Osteoblast (primary cell): ENCODE data around the gene CACNA1D. TPM values are rescaled to one million over a fixed set of nuclear protein-coding genes. Genes with fewer than 3 reads are reported as not detected.

Experiments
- DNase-seq: peaks from one replicate; pipeline ENCODE4 v3.0.0; 2011; ENCODE audit warnings: low spot score, mixed read lengths; ENCODE audit not compliant: insufficient read length; ENCODE audit errors: missing footprints
- H2AFZ ChIP-seq: 2 replicates; pipeline ENCODE4 v1.6.0; 2011; ENCODE audit warnings: mild to moderate bottlenecking, low read length
- H3K27ac ChIP-seq: 2 replicates; pipeline ENCODE4 v1.5.1; 2011; ENCODE audit warnings: mild to moderate bottlenecking, low read depth, low read length, moderate library complexity
- H3K27me3 ChIP-seq: 2 replicates; pipeline ENCODE4 v1.6.0; 2012; ENCODE audit warnings: mild to moderate bottlenecking, control low read depth, inconsistent platforms, low read length, moderate library complexity; ENCODE audit not compliant: insufficient read depth
- H3K36me3 ChIP-seq: 2 replicates; pipeline ENCODE4 v1.5.1; 2011; ENCODE audit warnings: mild to moderate bottlenecking, low read length, control low read depth, moderate library complexity; ENCODE audit not compliant: insufficient read depth
- H3K4me1 ChIP-seq: 2 replicates; pipeline ENCODE4 v1.5.1; 2011; ENCODE audit warnings: mild to moderate bottlenecking, low read length, control low read depth, moderate library complexity; ENCODE audit not compliant: insufficient read depth
- H3K4me2 ChIP-seq: 2 replicates; pipeline ENCODE4 v1.6.0; 2011; ENCODE audit warnings: mild to moderate bottlenecking, low read length; ENCODE audit not compliant: insufficient read depth
- H3K4me3 ChIP-seq: fragments of 200-600 bp; sonication (generic); 3 replicates; pipeline ENCODE4 v1.5.1; 2012; ENCODE audit warnings: mild to moderate bottlenecking, low read length, inconsistent platforms; ENCODE audit not compliant: insufficient read depth
- H3K79me2 ChIP-seq: 2 replicates; pipeline ENCODE4 v1.6.0; 2012; ENCODE audit warnings: mild to moderate bottlenecking, low read length, control low read depth, inconsistent platforms; ENCODE audit not compliant: insufficient read depth
- H3K9me3 ChIP-seq: 2 replicates; pipeline ENCODE4 v1.5.1; 2011; ENCODE audit warnings: low read depth, low read length, control low read depth
- H4K20me1 ChIP-seq: 2 replicates; pipeline ENCODE4 v1.6.0; 2012; ENCODE audit warnings: mild to moderate bottlenecking, low read length, control low read depth; ENCODE audit not compliant: insufficient read depth
- CTCF ChIP-seq: IDR thresholded peaks from 2 replicates; pipeline ENCODE4 v1.5.1; 2011; ENCODE audit warnings: mild to moderate bottlenecking, low read depth, low read length, moderate library complexity; ENCODE audit errors: extremely low read depth
- total RNA-seq: library from RNA; depleted of rRNA; stranded (reverse); fragments of >200 nt; gene quantifications from 2 replicates; pipeline ENCODE4 v1.2.3, GENCODE V29; 2012

The CACNA1D gene
- total RNA-seq, 1 donor = under 0.01 TPM

- no peak overlapping the region for H3K4me3 ChIP-seq
- no peak overlapping the region for H3K27ac ChIP-seq
- H3K27me3 ChIP-seq = no peaks in the 10 kb centered on the region
- no peak for TF ChIP-seq CTCF
- H3K4me1 ChIP-seq = no peaks in the 10 kb centered on the region
- no peak overlapping the region for H3K4me2 ChIP-seq
- no peaks in the 10 kb centered on the region for H4K20me1 ChIP-seq
- no peaks in the 10 kb centered on the region for H3K9me3 ChIP-seq
- no peak overlapping the region for H2AFZ ChIP-seq
- H3K36me3 ChIP-seq = no peaks in the 10 kb centered on the region
- no peaks in the 10 kb centered on the region for H3K79me2 ChIP-seq
- DNase-seq = no peak
Observed at GRCh38 chr3:53551324-53551723, 56.9 kb downstream of the CACNA1D start.

- no peaks in the 10 kb centered on the region for H3K9me3 ChIP-seq
- no peak overlapping the region for H3K4me2 ChIP-seq
- H2AFZ ChIP-seq = no peak overlapping the region
- H3K79me2 ChIP-seq = no peaks in the 10 kb centered on the region
- no peaks in the 10 kb centered on the region for H3K4me1 ChIP-seq
- no peak overlapping the region for H3K27ac ChIP-seq
- no peak overlapping the region for H3K4me3 ChIP-seq
- no peaks in the 10 kb centered on the region for H3K36me3 ChIP-seq
- H3K27me3 ChIP-seq = no peaks in the 10 kb centered on the region
- H4K20me1 ChIP-seq = no peaks in the 10 kb centered on the region
- TF ChIP-seq CTCF = no peak
- DNase-seq = no peak
Observed at GRCh38 chr3:53552730-53553129, 58.3 kb downstream of the CACNA1D start.

GRCh38 chr3:53553200-53553599 lies 58.8 kb downstream of the CACNA1D start:
- Histone ChIP-seq H3K4me1 (no peaks in the 10 kb centered on the region), H2AFZ (no peak overlapping the region), H3K4me2 (no peak overlapping the region), H3K79me2 (no peaks in the 10 kb centered on the region), H4K20me1 (no peaks in the 10 kb centered on the region), H3K36me3 (no peaks in the 10 kb centered on the region), H3K4me3 (no peak overlapping the region), H3K27ac (no peak overlapping the region), H3K27me3 (no peaks in the 10 kb centered on the region), H3K9me3 (no peaks in the 10 kb centered on the region)
- no peak for TF ChIP-seq CTCF
- no peak for DNase-seq

GRCh38 chr3:53554559-53555067 lies 60.2 kb downstream of the CACNA1D start:
- no peak for DNase-seq
- no peak for TF ChIP-seq CTCF

More at GRCh38 chr3:53554559-53555067, 60.2 kb downstream of the CACNA1D start:
- Histone ChIP-seq H4K20me1 (no peaks in the 10 kb centered on the region), H3K27ac (no peak overlapping the region), H3K27me3 (no peaks in the 10 kb centered on the region), H2AFZ (no peak overlapping the region), H3K9me3 (no peaks in the 10 kb centered on the region), H3K79me2 (no peaks in the 10 kb centered on the region), H3K4me1 (no peaks in the 10 kb centered on the region), H3K4me2 (no peak overlapping the region), H3K36me3 (no peaks in the 10 kb centered on the region), H3K4me3 (no peak overlapping the region)
